HCT116 (cell line): Measurements from ENCODE around the gene RAB2B. TPM values are rescaled to one million over a fixed set of nuclear protein-coding genes. Genes with fewer than 3 reads are reported as not detected.

ENCODE experiments used
- ATAC-seq: fragments of 200-7000 bp; cut with Tn5 transposase; 2 replicates; pipeline ENCODE4 v1.9.1; 2020; ENCODE audit warnings: mild to moderate bottlenecking, moderate library complexity
- BruUV-seq: library from RNA; stranded (reverse); fragments of 400-500 nt; replicated peaks from 2 replicates; lab custom pipeline; 2021; lab: Mats Ljungman, UMichigan
- CTCF ChIA-PET: fragments of 300-600 bp; sonication (Branson Sonifier 250); formaldehyde crosslinking; loops from one replicate; lab custom pipeline; 2021; ENCODE audit warnings: antibody characterized with exemption; lab: Charles Lee
- POLR2A ChIA-PET: fragments of 300-600, 350-600 bp; sonication (Branson Sonifier 250); formaldehyde crosslinking; loops from one replicate; lab custom pipeline; 2021; ENCODE audit warnings: antibody characterized with exemption; lab: Charles Lee
- RAD21 ChIA-PET, 2 experiments: fragments of 300-600 bp; sonication (Branson Sonifier 250); formaldehyde crosslinking; loops; one replicate each; lab custom pipeline; 2023; ENCODE audit warnings: low total read pairs in 2 of 2; ENCODE audit not compliant: uncharacterized antibody in 2 of 2, unreplicated experiment in 2 of 2, low non-redundant PET in 1 of 2; lab: Charles Lee
- DNase-seq: peaks from one replicate; pipeline ENCODE4 v3.0.0-alpha.2; 2010; ENCODE audit warnings: low read depth, low spot score
- H2AFZ ChIP-seq: fragments of 200-600 bp; shearing (Covaris generic), sonication (generic); 2 replicates; pipeline ENCODE4 v1.6.1; 2017; ENCODE audit warnings: low read depth, mixed run types, mixed read lengths, antibody characterized with exemption, low read length; ENCODE audit not compliant: poor library complexity, severe bottlenecking
- H3K27ac ChIP-seq: 2 replicates; pipeline ENCODE4 v1.5.1; 2012; ENCODE audit warnings: low read depth, low read length
- H3K27me3 ChIP-seq: fragments of 200-600 bp; sonication (generic); 2 replicates; pipeline ENCODE4 v1.6.1; 2016; ENCODE audit warnings: mixed run types, low read length, mixed read lengths; ENCODE audit not compliant: insufficient read depth
- H3K36me3 ChIP-seq, 2 experiments: fragments of 200-500 bp in 1 of 2; fragments of 200-600 bp in 1 of 2; sonication (Bioruptor generic) in 1 of 2; sonication (generic) in 1 of 2; 2 replicates each; pipeline versions ENCODE4 v1.5.1 to v1.6.1; 2014 to 2016; ENCODE audit warnings: low read length in 2 of 2, inconsistent platforms in 1 of 2, mixed read lengths in 1 of 2, mixed run types in 1 of 2; ENCODE audit not compliant: insufficient read depth in 2 of 2, control insufficient read depth in 1 of 2
- H3K4me1 ChIP-seq, 2 experiments: fragments of 200-600 bp in 1 of 2; sonication (generic) in 1 of 2; 2 replicates each; pipeline versions ENCODE4 v1.5.1 to v1.6.1; 2012 to 2017; ENCODE audit warnings: low read length in 2 of 2, inconsistent platforms in 1 of 2, mild to moderate bottlenecking in 1 of 2, mixed read lengths in 1 of 2, mixed run types in 1 of 2, moderate library complexity in 1 of 2; ENCODE audit not compliant: insufficient read depth in 2 of 2, control insufficient read depth in 1 of 2
- H3K4me2 ChIP-seq: fragments of 200-600 bp; sonication (generic); 2 replicates; pipeline ENCODE4 v1.6.1; 2017; ENCODE audit warnings: mixed run types, low read length, mixed read lengths
- H3K4me3 ChIP-seq, 2 experiments: fragments of 200-600 bp in 1 of 2; sonication (generic) in 1 of 2; replicated peaks in 1 of 2; 2 replicates each; pipeline ENCODE4 v1.5.1; 2011 to 2016; ENCODE audit warnings: low read length in 2 of 2, control low read depth in 1 of 2, low read depth in 1 of 2, mild to moderate bottlenecking in 1 of 2, mixed read lengths in 1 of 2, mixed run types in 1 of 2
- H3K79me2 ChIP-seq: fragments of 200-600 bp; sonication (generic); 2 replicates; pipeline ENCODE4 v1.6.1; 2017; ENCODE audit warnings: mild to moderate bottlenecking, mixed run types, low read length, moderate library complexity, mixed read lengths; ENCODE audit not compliant: insufficient read depth
- H3K9ac ChIP-seq: fragments of 200-600 bp; sonication (generic); 2 replicates; pipeline ENCODE4 v1.6.1; 2016; ENCODE audit warnings: low read length, mixed read lengths
- H3K9me2 ChIP-seq: fragments of 200-600 bp; sonication (generic), shearing (Covaris generic); 2 replicates; pipeline ENCODE4 v1.6.1; 2017; ENCODE audit warnings: mixed run types, mild to moderate bottlenecking, moderate library complexity; ENCODE audit not compliant: insufficient read depth
- H3K9me3 ChIP-seq, 2 experiments: fragments of 200-500 bp in 1 of 2; fragments of 200-600 bp in 1 of 2; sonication (Bioruptor generic) in 1 of 2; sonication (generic) in 1 of 2; 2 replicates each; pipeline ENCODE4 v1.6.1; 2014 to 2017; ENCODE audit warnings: low read length in 2 of 2, mixed read lengths in 2 of 2, inconsistent platforms in 1 of 2, low read depth in 1 of 2, mild to moderate bottlenecking in 1 of 2, mixed run types in 1 of 2, moderate library complexity in 1 of 2; ENCODE audit not compliant: control insufficient read depth in 1 of 2, insufficient read depth in 1 of 2
- H4K20me1 ChIP-seq: fragments of 200-600 bp; sonication (generic), shearing (Covaris generic); 2 replicates; pipeline ENCODE4 v1.6.1; 2017; ENCODE audit warnings: mixed run types, mild to moderate bottlenecking, moderate library complexity; ENCODE audit not compliant: insufficient read depth
- CEBPB ChIP-seq: IDR thresholded peaks from 2 replicates; pipeline ENCODE4 v1.6.1; 2012; ENCODE audit warnings: low read depth
- EGR1 ChIP-seq: IDR thresholded peaks from 2 replicates; pipeline ENCODE4 v1.6.1; 2012; ENCODE audit warnings: low read depth
- ELF1 ChIP-seq: IDR thresholded peaks from 2 replicates; pipeline ENCODE4 v1.6.1; 2012; ENCODE audit warnings: low read depth, borderline replicate concordance
- EZH2phosphoT487 ChIP-seq: fragments of 200-600 bp; IDR thresholded peaks from 2 replicates; pipeline ENCODE4 v1.6.1; 2018; ENCODE audit warnings: antibody characterized with exemption, borderline replicate concordance
- FOSL1 ChIP-seq: IDR thresholded peaks from 2 replicates; pipeline ENCODE4 v1.6.1; 2012; ENCODE audit warnings: low read depth
- JUND ChIP-seq: IDR thresholded peaks from 2 replicates; pipeline ENCODE4 v1.6.1; 2012
- POLR2A ChIP-seq: IDR thresholded peaks from 2 replicates; pipeline ENCODE4 v1.7.0; 2011; ENCODE audit warnings: borderline replicate concordance; ENCODE audit not compliant: insufficient read depth, insufficient read length; ENCODE audit errors: extremely low read depth
- POLR2AphosphoS5 ChIP-seq: IDR thresholded peaks from 2 replicates; pipeline ENCODE4 v1.6.1; 2011; ENCODE audit warnings: mild to moderate bottlenecking, low read depth, low read length, moderate library complexity
- RAD21 ChIP-seq: IDR thresholded peaks from 2 replicates; pipeline ENCODE4 v1.6.1; 2012; ENCODE audit warnings: low read depth, mild to moderate bottlenecking
- REST ChIP-seq: IDR thresholded peaks from 2 replicates; pipeline ENCODE4 v1.6.1; 2012; ENCODE audit warnings: low read depth
- SIN3A ChIP-seq: IDR thresholded peaks from 2 replicates; pipeline ENCODE4 v1.6.1; 2012; ENCODE audit warnings: low read depth
- SP1 ChIP-seq: IDR thresholded peaks from 2 replicates; pipeline ENCODE4 v1.6.1; 2012; ENCODE audit warnings: low read depth
- SRF ChIP-seq: IDR thresholded peaks from 2 replicates; pipeline ENCODE4 v1.6.1; 2012; ENCODE audit warnings: low read depth
- YY1 ChIP-seq: IDR thresholded peaks from 2 replicates; pipeline ENCODE4 v1.6.1; 2011; ENCODE audit warnings: low read length, low read depth, moderate library complexity, mild to moderate bottlenecking; ENCODE audit not compliant: insufficient replicate concordance; ENCODE audit errors: extremely low read depth
- ZBTB33 ChIP-seq: IDR thresholded peaks from 2 replicates; pipeline ENCODE4 v1.6.1; 2011; ENCODE audit warnings: mild to moderate bottlenecking, low read length, moderate library complexity; ENCODE audit not compliant: insufficient replicate concordance; ENCODE audit errors: extremely low read depth
- ZFX ChIP-seq: fragments of 450-650 bp; IDR thresholded peaks from 2 replicates; pipeline ENCODE4 v1.6.1; 2017
- ZNF274 ChIP-seq: fragments of 200-500 bp; sonication (Bioruptor generic); IDR thresholded peaks from 2 replicates; pipeline ENCODE4 v1.6.1; 2014; ENCODE audit warnings: mild to moderate bottlenecking, low read depth, low read length, inconsistent platforms
- intact Hi-C: fragments of 100-400 bp; cut with micrococcal nuclease; formaldehyde crosslinking; loops from 2 replicates; pipeline ENCODE4 v1.10.0; 2022
- total RNA-seq: library from RNA; stranded (reverse); gene quantifications from one replicate; pipeline ENCODE4 v1.2.1, GENCODE V29; 2021; ENCODE audit not compliant: unreplicated experiment
- TF ChIP-seq, protein P1 (sequence below), 3 experiments: fragments of 200-600 bp in 1 of 3; sonication (generic) in 1 of 3; IDR thresholded peaks in 2 of 3; conservative IDR thresholded peaks in 1 of 3; 2 replicates each; pipeline ENCODE4 v1.5.1; 2012 to 2017; ENCODE audit warnings: low read depth in 2 of 3, low read length in 2 of 3, antibody characterized with exemption in 1 of 3, borderline replicate concordance in 1 of 3, control low read depth in 1 of 3, mild to moderate bottlenecking in 1 of 3, mixed read lengths in 1 of 3, mixed run types in 1 of 3, moderate library complexity in 1 of 3; ENCODE audit not compliant: insufficient read depth in 1 of 3

RAB2B gene
- total RNA-seq, 1 experiment from 2014 or later: 24.3 TPM

DNA sequence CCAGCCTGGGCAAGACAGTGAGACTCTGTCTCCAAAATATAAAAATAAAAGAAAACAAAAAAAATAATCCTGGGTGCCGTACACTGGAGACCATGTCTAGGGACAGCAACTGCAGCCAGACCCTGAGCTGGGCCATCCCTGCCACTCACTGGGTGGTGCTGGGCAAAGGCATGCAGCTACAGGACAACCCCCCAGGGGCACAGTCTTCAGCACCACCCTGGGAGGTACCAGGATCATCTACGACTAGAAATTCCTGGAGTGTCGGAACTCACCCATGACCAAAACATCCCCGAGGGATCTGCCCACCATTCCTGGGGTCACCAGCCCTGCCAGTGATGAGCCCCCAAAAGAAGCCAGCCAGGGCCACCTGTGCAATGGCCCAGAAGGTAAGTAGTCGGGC, 57.2 kb downstream of the RAB2B start:
- H2AFZ ChIP-seq: no peak overlapping the region
- CTCF ChIA-PET: no interaction called here
- no peak for TF ChIP-seq CEBPB
- no peak for TF ChIP-seq YY1
- no peak for TF ChIP-seq ELF1
- no peak for TF ChIP-seq EZH2phosphoT487
- TF ChIP-seq ZNF274: no peak
- TF ChIP-seq SP1: no peak
- TF ChIP-seq SRF: no peak
- TF ChIP-seq, protein P1, sequence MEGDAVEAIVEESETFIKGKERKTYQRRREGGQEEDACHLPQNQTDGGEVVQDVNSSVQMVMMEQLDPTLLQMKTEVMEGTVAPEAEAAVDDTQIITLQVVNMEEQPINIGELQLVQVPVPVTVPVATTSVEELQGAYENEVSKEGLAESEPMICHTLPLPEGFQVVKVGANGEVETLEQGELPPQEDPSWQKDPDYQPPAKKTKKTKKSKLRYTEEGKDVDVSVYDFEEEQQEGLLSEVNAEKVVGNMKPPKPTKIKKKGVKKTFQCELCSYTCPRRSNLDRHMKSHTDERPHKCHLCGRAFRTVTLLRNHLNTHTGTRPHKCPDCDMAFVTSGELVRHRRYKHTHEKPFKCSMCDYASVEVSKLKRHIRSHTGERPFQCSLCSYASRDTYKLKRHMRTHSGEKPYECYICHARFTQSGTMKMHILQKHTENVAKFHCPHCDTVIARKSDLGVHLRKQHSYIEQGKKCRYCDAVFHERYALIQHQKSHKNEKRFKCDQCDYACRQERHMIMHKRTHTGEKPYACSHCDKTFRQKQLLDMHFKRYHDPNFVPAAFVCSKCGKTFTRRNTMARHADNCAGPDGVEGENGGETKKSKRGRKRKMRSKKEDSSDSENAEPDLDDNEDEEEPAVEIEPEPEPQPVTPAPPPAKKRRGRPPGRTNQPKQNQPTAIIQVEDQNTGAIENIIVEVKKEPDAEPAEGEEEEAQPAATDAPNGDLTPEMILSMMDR (IDR thresholded peaks at IDR 0.05 in 2 of 3, conservative IDR thresholded peaks at IDR 0.05 in 1 of 3; ENCODE audit: borderline replicate concordance in 1 of 3, insufficient read depth in 1 of 3, low read depth in 2 of 3, low read length in 2 of 3): no peak
- TF ChIP-seq EGR1: no peak
- no peak for TF ChIP-seq ZBTB33
- no peak for TF ChIP-seq FOSL1
- no peak for TF ChIP-seq SIN3A
- TF ChIP-seq REST: no peak
- no peak for TF ChIP-seq RAD21
- TF ChIP-seq JUND: no peak
- no peak for TF ChIP-seq POLR2A
- TF ChIP-seq ZFX: no peak
- TF ChIP-seq POLR2AphosphoS5: no peak
- no peak overlapping the region for H3K4me3 ChIP-seq
- POLR2A ChIA-PET: no interaction called here
- ATAC-seq (no peak), DNase-seq (no peak)
- H3K36me3 ChIP-seq: peaks cover 35 to 63% of the 10 kb centered on the region in 2 experiments
- H3K27me3 ChIP-seq: no peaks in the 10 kb centered on the region
- no peak overlapping the region for H3K9ac ChIP-seq
- no TSS peak for BruUV-seq
- intact Hi-C loops: no loop called here
- H4K20me1 ChIP-seq: no peaks in the 10 kb centered on the region
- RAD21 ChIA-PET: interaction anchor here in 1 of 2 experiments (0.5 kb wide), 1 partner anchor 305 kb away, joined by 5 read pairs; no protein-coding TSS in a partner anchor
- H3K27ac ChIP-seq: no peak overlapping the region
- peaks cover 4% of the 10 kb centered on the region; the same call in 1 of the 2 replicates for H3K79me2 ChIP-seq
- no peaks in the 10 kb centered on the region for H3K4me1 ChIP-seq
- no peak overlapping the region for H3K4me2 ChIP-seq
- no peaks in the 10 kb centered on the region for H3K9me2 ChIP-seq
- H3K9me3 ChIP-seq: no peaks in the 10 kb centered on the region
